ENCODE measurements around the gene EIF5B.

GRCh38 chr2:99389946-99390345 is 52.8 kb downstream of the EIF5B start:
- TF ChIP-seq, protein P1, sequence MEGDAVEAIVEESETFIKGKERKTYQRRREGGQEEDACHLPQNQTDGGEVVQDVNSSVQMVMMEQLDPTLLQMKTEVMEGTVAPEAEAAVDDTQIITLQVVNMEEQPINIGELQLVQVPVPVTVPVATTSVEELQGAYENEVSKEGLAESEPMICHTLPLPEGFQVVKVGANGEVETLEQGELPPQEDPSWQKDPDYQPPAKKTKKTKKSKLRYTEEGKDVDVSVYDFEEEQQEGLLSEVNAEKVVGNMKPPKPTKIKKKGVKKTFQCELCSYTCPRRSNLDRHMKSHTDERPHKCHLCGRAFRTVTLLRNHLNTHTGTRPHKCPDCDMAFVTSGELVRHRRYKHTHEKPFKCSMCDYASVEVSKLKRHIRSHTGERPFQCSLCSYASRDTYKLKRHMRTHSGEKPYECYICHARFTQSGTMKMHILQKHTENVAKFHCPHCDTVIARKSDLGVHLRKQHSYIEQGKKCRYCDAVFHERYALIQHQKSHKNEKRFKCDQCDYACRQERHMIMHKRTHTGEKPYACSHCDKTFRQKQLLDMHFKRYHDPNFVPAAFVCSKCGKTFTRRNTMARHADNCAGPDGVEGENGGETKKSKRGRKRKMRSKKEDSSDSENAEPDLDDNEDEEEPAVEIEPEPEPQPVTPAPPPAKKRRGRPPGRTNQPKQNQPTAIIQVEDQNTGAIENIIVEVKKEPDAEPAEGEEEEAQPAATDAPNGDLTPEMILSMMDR (IDR thresholded peaks at IDR 0.05), result no peak
- no peak for TF ChIP-seq POLR2A (IDR thresholded peaks at IDR 0.05)

Data from sigmoid colon (tissue), 3 donors.